Measurements from ENCODE around the gene RRP9. TPM values are rescaled to one million over a fixed set of nuclear protein-coding genes. Genes with fewer than 3 reads are reported as not detected.

RRP9 gene
- total and polyA plus RNA-seq, 2 donors (not counting 1 experiment from before 2014, with no cell fraction given), result 10.6 to 19.7 TPM

DNA sequence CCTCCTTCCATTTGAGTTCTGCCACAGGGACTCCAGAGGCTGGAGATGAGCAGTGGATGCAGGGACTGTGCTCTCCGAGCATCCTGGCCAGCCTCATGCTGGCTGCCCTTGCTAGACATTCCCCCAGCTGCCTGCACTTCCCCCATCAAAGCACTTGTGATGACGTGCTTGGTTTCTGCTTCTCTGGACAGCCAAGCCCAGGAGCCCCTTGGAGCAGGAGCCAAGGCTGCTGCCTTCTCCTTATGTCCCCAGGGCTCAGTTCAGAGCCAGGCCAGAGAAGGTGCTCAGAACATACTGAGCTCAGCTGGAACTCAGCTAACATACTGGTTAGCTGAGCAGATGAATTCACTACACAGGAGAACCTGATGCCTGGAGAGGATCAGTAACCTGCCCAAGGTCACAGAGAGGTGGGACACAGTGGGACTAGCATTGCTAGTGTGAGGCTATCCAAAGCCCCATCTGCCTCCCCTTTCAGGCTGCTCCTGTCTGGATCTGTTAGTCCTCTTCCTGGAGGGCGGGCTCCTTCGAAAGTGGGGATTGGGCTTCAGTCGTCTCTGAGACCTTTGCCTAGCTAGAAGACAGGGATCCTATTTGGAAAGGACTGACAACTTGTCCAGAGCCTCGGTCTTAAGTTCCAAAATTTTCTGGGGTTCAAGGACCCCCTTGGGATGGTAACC lies 21.3 kb upstream of the RRP9 start:
- H3K9ac ChIP-seq (ENCODE audit: insufficient read depth, low read length), result no peak overlapping the region
- H2AFZ ChIP-seq (ENCODE audit: low read length), result no peak overlapping the region
- H3K9me3 ChIP-seq (ENCODE audit: control insufficient read depth, insufficient read depth, low read depth, low read length), result no peaks in the 10 kb centered on the region
- peaks cover 14% of the 10 kb centered on the region for H3K79me2 ChIP-seq (ENCODE audit: control insufficient read depth, insufficient read depth, low read length)
- TF ChIP-seq EZH2 (IDR thresholded peaks at IDR 0.05; ENCODE audit: low read length, missing control alignments), result no peak
- TF ChIP-seq, protein P1, sequence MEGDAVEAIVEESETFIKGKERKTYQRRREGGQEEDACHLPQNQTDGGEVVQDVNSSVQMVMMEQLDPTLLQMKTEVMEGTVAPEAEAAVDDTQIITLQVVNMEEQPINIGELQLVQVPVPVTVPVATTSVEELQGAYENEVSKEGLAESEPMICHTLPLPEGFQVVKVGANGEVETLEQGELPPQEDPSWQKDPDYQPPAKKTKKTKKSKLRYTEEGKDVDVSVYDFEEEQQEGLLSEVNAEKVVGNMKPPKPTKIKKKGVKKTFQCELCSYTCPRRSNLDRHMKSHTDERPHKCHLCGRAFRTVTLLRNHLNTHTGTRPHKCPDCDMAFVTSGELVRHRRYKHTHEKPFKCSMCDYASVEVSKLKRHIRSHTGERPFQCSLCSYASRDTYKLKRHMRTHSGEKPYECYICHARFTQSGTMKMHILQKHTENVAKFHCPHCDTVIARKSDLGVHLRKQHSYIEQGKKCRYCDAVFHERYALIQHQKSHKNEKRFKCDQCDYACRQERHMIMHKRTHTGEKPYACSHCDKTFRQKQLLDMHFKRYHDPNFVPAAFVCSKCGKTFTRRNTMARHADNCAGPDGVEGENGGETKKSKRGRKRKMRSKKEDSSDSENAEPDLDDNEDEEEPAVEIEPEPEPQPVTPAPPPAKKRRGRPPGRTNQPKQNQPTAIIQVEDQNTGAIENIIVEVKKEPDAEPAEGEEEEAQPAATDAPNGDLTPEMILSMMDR (conservative IDR thresholded peaks at IDR 0.05 in 1 of 2, IDR thresholded peaks at IDR 0.05 in 1 of 2; ENCODE audit: low read depth in 1 of 2, low read length in 2 of 2), result no peak
- DNase-seq (ENCODE audit: low read depth in 2 of 2), result no peak
- no peak overlapping the region for H3K4me3 ChIP-seq (replicated peaks in 1 of 4; ENCODE audit: control extremely low read depth in 1 of 4, insufficient read depth in 1 of 4, low read depth in 3 of 4, low read length in 4 of 4)
- no peaks in the 10 kb centered on the region for H4K20me1 ChIP-seq (ENCODE audit: control insufficient read depth, extremely low read depth, insufficient read depth, low read length)
- H3K27me3 ChIP-seq (ENCODE audit: control insufficient read depth, insufficient read depth, low read length), result no peaks in the 10 kb centered on the region
- no peak overlapping the region for H3K27ac ChIP-seq (ENCODE audit: insufficient read depth, low read length)
- H3K4me1 ChIP-seq (ENCODE audit: control insufficient read depth, extremely low read depth, insufficient read depth, low read length), result peaks cover 5% of the 10 kb centered on the region
- H3K4me2 ChIP-seq (ENCODE audit: extremely low read depth, insufficient read depth, low read length), result no peak overlapping the region
- peaks cover 12% of the 10 kb centered on the region for H3K36me3 ChIP-seq (ENCODE audit: control insufficient read depth, insufficient read depth, low read length)

DNA sequence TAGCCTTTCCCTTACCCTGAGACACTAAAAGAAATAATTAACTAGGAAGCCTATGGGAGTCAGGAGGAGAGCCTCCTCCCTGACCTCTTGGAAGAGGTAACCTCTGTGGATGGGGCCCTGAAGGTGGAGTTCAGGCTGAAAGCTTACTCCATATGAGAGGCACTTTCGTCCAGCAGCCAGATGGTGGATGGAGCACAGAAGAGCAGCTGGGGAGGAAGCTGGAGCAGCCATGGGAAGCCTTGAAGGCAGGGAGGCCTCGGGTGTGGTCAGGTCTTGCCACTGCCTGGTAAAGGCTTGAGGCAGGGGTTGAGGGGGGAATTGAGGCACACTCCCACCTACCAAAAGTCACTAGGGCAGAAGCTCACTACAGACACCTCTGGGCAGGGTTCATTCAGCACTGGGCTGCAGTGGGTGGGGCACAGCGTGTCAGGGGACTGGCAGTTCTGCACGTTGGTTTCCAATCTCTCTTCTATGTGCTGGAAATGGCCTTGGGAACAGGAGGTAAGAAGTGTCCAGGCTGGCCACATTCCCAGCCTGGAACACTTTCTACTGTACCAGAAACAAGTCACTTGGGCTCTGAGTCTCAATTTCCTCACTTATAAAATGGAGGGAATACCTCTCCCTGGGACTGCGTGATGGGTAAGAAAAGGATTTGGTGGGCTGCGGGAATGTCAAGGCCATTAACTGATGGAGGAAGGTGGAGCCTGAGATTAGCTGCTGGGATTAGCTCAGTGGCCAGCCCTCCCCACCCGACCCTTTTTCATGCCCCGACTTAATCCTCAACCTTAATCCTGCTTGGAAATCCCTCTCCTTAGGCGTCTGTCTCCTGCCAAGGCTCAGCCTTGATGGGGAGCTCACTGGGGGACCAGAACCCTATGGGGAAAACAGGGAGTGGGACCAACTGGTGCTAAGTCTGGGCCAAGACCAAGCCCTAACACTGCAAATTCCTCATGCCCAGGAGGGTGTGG lies 20.2 kb upstream of the RRP9 start:
- DNase-seq (ENCODE audit: low read depth in 2 of 2), result no peak
- no peaks in the 10 kb centered on the region for H4K20me1 ChIP-seq (ENCODE audit: control insufficient read depth, extremely low read depth, insufficient read depth, low read length)
- no peak overlapping the region for H3K27ac ChIP-seq (ENCODE audit: insufficient read depth, low read length)
- H3K4me1 ChIP-seq (ENCODE audit: control insufficient read depth, extremely low read depth, insufficient read depth, low read length), result peaks cover 5% of the 10 kb centered on the region
- H2AFZ ChIP-seq (ENCODE audit: low read length), result no peak overlapping the region
- no peak overlapping the region for H3K4me2 ChIP-seq (ENCODE audit: extremely low read depth, insufficient read depth, low read length)
- H3K9me3 ChIP-seq (ENCODE audit: control insufficient read depth, insufficient read depth, low read depth, low read length), result no peaks in the 10 kb centered on the region
- H3K9ac ChIP-seq (ENCODE audit: insufficient read depth, low read length), result no peak overlapping the region
- H3K4me3 ChIP-seq (replicated peaks in 1 of 4; ENCODE audit: control extremely low read depth in 1 of 4, insufficient read depth in 1 of 4, low read depth in 3 of 4, low read length in 4 of 4), result no peak overlapping the region
- TF ChIP-seq EZH2 (IDR thresholded peaks at IDR 0.05; ENCODE audit: low read length, missing control alignments), result no peak
- TF ChIP-seq, protein P1 (conservative IDR thresholded peaks at IDR 0.05 in 1 of 2, IDR thresholded peaks at IDR 0.05 in 1 of 2; ENCODE audit: low read depth in 1 of 2, low read length in 2 of 2), result no peak
- no peaks in the 10 kb centered on the region for H3K27me3 ChIP-seq (ENCODE audit: control insufficient read depth, insufficient read depth, low read length)
- H3K36me3 ChIP-seq (ENCODE audit: control insufficient read depth, insufficient read depth, low read length), result peaks cover 12% of the 10 kb centered on the region
- H3K79me2 ChIP-seq (ENCODE audit: control insufficient read depth, insufficient read depth, low read length), result peaks cover 14% of the 10 kb centered on the region

DNA sequence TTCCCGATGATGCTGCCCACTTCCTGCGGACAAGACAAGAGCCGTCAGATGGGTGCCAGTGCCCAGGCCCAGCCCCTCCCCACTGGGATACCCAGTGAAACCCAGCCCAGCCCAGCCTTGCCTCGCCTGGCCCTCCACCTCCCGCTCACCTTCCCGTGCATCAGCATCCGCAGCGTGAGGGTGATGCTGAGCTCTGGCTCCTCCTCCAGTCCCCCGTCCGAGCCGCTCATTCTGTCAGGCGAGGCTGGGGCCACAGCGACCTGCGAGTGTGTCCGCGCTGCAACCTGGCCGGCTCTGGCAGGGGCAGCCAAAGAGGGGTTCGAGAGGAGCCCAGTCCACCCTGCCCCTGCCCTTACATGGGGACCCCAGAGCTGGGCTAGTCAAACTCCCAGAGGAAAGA lies 19.3 kb upstream of the RRP9 start:
- H3K9ac ChIP-seq (ENCODE audit: insufficient read depth, low read length), result no peak overlapping the region
- H3K36me3 ChIP-seq (ENCODE audit: control insufficient read depth, insufficient read depth, low read length), result peaks cover 12% of the 10 kb centered on the region
- H3K79me2 ChIP-seq (ENCODE audit: control insufficient read depth, insufficient read depth, low read length), result peaks cover 9% of the 10 kb centered on the region
- no peak overlapping the region for H2AFZ ChIP-seq (ENCODE audit: low read length)
- no peak for TF ChIP-seq EZH2 (IDR thresholded peaks at IDR 0.05; ENCODE audit: low read length, missing control alignments)
- TF ChIP-seq, protein P1 (conservative IDR thresholded peaks at IDR 0.05 in 1 of 2, IDR thresholded peaks at IDR 0.05 in 1 of 2; ENCODE audit: low read depth in 1 of 2, low read length in 2 of 2), result no peak
- H3K4me3 ChIP-seq (replicated peaks in 1 of 4; ENCODE audit: control extremely low read depth in 1 of 4, insufficient read depth in 1 of 4, low read depth in 3 of 4, low read length in 4 of 4), result no peak overlapping the region
- no peaks in the 10 kb centered on the region for H3K9me3 ChIP-seq (ENCODE audit: control insufficient read depth, insufficient read depth, low read depth, low read length)
- H3K4me2 ChIP-seq (ENCODE audit: extremely low read depth, insufficient read depth, low read length), result no peak overlapping the region
- H4K20me1 ChIP-seq (ENCODE audit: control insufficient read depth, extremely low read depth, insufficient read depth, low read length), result no peaks in the 10 kb centered on the region
- DNase-seq (ENCODE audit: low read depth in 2 of 2), result no peak
- no peaks in the 10 kb centered on the region for H3K27me3 ChIP-seq (ENCODE audit: control insufficient read depth, insufficient read depth, low read length)
- peaks cover 5% of the 10 kb centered on the region for H3K4me1 ChIP-seq (ENCODE audit: control insufficient read depth, extremely low read depth, insufficient read depth, low read length)
- no peak overlapping the region for H3K27ac ChIP-seq (ENCODE audit: insufficient read depth, low read length)

Data from fibroblast of lung (primary cell).